Activated CD8-positive, alpha-beta memory T cell treated with anti-CD3 and anti-CD28 coated beads, Interleukin-2, amount 50 U/mL, for 48 hours (primary cell): Measurements from ENCODE around the gene ACAD10.
"Not testable (repeated sequence)": the region's sequence is repeated elsewhere in the genome, so short reads cannot be mapped to it uniquely, and the experiment has no call there.

ENCODE experiments used
- DNase-seq: peaks from one replicate; pipeline ENCODE4 v3.0.0-alpha.2; 2020

ACAD10 gene

GRCh38 chr12:111687952-111688351 is 2.1 kb downstream of the ACAD10 start:
- no peak for DNase-seq

DNA sequence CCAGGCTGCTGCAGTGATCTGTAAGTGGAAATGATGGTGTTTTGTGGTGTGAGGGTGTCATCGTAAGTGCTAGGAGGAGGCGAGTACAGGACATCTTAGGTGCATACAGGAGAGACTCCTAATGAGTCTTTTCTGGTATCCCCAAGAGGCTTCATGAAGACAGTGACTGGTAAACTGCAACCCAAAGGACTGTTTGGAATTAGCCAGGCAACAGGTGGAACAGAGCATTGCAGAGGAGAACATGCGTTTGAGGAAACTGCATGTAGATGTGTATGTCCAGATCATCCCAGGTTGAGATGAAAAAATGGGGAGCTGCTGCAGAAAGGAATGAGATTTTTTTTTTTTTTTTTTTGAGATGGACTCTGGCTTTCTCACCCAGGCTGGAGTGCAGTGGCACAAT is 5.4 kb downstream of the ACAD10 start:
- no peak for DNase-seq

DNA sequence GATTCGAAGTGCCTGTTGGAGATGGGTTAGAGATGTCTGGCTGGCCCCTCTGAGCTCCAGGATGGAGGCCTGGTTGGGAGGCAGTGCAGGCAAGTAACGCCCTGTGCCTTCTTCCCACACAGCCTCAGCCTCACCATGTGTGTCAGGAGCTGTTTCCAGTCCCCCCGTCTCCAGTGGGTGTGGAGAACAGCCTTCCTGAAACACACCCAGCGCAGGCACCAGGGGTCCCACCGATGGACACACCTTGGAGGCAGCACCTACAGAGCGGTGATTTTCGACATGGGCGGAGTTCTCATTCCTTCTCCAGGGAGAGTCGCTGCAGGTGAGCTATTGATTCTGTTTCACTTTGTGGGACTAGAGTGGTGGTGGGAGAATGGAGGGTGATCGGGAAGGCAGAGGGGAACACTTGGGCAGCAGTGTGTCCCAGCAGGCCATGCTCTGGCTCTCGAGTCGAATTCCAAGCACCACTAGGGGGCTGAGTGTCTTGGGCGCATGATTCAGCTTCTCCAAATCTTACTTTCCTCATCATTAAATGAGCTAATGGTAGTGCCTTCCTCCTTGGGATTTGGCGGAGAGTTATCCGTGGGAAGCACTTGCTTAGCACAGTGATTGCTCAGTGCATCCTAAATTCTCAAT is 6.8 kb downstream of the ACAD10 start:
- DNase-seq = no peak

DNA sequence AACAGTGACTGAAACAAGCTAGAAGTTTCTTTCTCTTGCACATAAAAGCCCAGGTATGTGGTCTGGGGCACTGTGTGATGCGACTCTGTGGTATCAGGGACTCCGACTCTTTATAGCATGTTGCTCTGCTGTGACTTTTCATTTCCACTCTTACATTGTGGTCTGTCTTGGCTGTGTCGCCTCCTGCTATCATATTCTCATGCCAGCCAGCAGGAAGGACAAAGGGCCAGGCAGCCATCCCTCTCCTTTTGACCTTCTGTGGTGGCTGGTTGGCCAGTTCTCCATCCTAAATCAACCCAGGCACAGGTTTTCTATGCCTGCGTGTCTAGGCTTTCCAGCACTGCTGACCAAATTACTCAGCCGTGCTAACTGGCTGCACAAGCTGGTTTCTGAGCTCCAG is 8.0 kb downstream of the ACAD10 start:
- no peak for DNase-seq

GRCh38 chr12:111699962-111700361 is 14.1 kb downstream of the ACAD10 start:
- DNase-seq = no peak

DNA sequence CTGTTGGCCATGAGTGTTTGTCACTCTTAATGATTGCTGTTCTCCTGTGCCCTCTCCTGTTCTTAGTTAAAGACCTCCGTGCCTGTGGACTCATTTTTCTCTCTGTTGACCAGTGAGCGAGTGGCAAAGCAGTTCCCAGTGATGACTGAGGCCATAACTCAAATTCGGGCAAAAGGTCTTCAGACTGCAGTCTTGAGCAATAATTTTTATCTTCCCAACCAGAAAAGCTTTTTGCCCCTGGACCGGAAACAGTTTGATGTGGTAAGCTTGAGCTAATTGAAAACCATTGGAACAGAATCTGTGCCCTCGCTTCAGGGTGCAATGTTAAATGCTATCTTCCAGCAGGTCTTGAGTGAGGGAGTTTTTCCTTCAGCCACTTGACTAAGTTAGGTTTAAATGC is 19.8 kb downstream of the ACAD10 start:
- no peak for DNase-seq

- DNase-seq = no peak
Measured at GRCh38 chr12:111706145-111706544, 20.3 kb downstream of the ACAD10 start.

GRCh38 chr12:111715279-111715678 is 29.4 kb downstream of the ACAD10 start:
- no peak for DNase-seq

GRCh38 chr12:111719316-111719715 is 33.5 kb downstream of the ACAD10 start:
- not testable (repeated sequence) for DNase-seq

DNA sequence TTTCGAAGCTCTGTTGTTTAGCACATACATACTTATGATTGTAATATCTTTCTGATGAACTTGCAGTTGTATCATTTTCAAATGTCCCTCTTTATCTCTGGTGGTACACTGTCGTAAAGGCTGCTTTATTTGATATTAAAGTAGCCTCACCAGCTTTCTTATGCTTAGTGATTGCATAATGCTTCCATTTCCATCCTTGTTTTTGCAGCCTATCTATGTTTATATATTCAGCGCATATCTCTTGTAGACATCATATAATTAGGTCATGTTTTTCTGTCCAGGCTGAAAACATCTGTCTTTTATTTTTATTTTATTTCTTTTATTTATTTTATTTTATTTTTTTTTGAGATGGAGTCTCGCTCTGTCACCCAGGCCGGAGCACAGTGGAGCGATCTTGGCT is 34.6 kb downstream of the ACAD10 start:
- no peak for DNase-seq

DNA sequence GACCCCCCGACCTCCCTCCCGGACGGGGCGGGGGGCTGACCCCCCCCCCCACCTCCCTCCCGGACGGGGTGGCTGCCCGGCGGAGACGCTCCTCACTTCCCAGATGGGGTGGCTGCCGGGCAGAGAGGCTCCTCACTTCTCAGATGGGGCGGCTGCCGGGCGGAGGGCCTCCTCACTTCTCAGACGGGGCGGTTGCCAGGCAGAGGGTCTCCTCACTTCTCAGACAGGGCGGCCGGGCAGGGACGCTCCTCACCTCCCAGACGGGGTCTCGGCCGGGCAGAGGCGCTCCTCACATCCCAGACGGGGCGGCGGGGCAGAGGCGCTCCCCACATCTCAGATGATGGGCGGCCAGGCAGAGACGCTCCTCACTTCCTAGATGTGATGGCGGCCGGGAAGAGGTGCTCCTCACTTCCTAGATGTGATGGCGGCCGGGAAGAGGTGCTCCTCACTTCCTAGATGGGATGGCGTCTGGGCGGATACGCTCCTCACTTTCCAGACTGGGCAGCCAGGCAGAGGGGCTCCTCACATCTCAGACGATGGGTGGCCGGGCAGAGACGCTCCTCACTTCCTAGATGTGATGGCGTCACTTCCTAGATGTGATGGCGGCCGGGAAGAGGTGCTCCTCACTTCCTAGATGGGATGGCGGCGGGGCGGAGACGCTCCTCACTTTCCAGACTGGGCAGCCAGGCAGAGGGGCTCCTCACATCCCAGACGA is 38.0 kb downstream of the ACAD10 start:
- DNase-seq = not testable (repeated sequence)

- DNase-seq = no peak
Measured at GRCh38 chr12:111728795-111729194, 42.9 kb downstream of the ACAD10 start.

DNA sequence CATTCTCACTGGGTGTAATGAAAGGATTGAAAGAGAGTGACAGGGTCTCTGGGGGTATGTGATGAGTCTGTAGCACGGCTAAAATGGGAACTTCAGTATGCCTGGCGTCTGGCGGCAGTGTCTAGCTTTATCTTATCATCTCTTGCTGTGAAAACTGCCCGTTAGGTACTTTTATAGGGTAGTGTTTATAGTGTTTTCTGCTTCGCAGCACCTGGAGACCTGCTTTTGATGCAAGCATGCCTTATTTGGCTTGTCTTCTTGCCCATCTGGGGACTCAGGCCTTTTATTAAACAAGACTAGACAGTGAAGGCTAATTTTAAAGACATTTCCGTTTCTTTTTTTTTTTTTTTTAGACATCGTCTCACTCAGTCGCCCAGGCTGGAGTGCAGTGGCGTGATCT is 44.6 kb downstream of the ACAD10 start:
- DNase-seq = no peak

GRCh38 chr12:111732786-111733185 is 46.9 kb downstream of the ACAD10 start:
- no peak for DNase-seq

GRCh38 chr12:111733340-111733915 is 47.6 kb downstream of the ACAD10 start:
- DNase-seq = no peak

- not testable (repeated sequence) for DNase-seq
Measured at GRCh38 chr12:111739524-111739923, 53.7 kb downstream of the ACAD10 start.

DNA sequence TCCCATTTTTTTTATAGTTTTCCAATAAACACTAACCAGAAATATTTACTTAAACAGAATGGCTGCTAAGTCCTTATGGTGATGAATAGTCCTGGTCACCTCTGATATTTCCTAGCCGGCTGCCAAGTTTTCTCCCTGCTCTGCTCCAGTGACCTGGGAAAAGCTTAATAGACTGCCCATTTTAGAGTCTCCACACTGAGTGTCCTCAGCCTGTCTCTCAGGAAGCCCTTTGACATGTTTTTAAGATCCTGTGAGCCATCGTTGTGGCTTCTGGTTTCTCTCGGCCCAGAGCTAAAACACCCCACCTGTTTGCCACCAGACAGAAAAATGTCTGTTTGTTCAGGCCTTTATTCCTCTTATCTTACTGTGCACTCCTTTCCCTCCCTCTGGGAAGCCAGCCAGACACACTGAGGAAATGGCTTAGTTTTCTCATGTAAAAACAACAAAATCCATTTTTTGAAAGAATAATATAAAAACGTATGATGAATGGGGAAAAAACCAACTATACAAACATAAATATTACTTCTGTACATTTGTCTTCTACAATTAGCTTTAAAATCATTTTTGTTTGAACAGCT is 55.5 kb downstream of the ACAD10 start:
- DNase-seq = no peak

GRCh38 chr12:111745211-111745610 is 59.4 kb downstream of the ACAD10 start:
- no peak for DNase-seq

GRCh38 chr12:111747333-111747732 is 61.5 kb downstream of the ACAD10 start:
- no peak for DNase-seq

- DNase-seq = no peak
Measured at GRCh38 chr12:111748151-111748672, 62.4 kb downstream of the ACAD10 start.

DNA sequence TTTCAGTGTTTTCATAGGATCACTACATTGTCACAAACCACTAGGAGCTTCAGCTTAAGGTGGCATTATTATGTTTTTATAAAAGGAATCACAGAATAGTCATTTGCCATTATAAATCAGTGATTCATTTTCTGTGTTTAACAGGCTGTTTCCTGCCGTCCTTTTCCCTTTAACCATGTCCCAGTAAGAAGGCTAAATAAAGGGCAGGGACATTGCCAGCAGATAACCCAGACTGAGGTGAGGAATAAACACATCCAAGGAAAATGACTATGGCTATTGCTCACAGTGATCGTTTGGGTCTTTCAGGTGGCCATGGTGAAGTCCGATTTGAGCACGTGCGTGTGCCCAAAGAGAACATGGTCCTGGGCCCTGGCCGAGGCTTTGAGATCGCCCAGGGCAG is 63.0 kb downstream of the ACAD10 start:
- DNase-seq = no peak

- DNase-seq = no peak
Measured at GRCh38 chr12:111749391-111749790, 63.5 kb downstream of the ACAD10 start.

- no peak for DNase-seq
Measured at GRCh38 chr12:111753144-111753881, 67.5 kb downstream of the ACAD10 start.
